Calu3 (cell line): Measurements from ENCODE around the gene LCN6. TPM values are rescaled to one million over a fixed set of nuclear protein-coding genes. Genes with fewer than 3 reads are reported as not detected.

Source experiments
- BruUV-seq: library from RNA; stranded (reverse); fragments of 400-500 nt; replicated peaks from 2 replicates; lab custom pipeline; 2021; lab: Mats Ljungman, UMichigan
- CTCF ChIA-PET: fragments of 300-600 bp; sonication (Branson Sonifier 250); formaldehyde crosslinking; loops from one replicate; lab custom pipeline; 2022; ENCODE audit warnings: antibody characterized with exemption; lab: Charles Lee
- DNase-seq: peaks from one replicate; pipeline ENCODE4 v3.0.0; 2022
- H3K27ac Mint-ChIP-seq: one replicate; pipeline ENCODE4 v1.8.0; 2022; ENCODE audit warnings: mixed read lengths; ENCODE audit not compliant: unreplicated experiment
- H3K27me3 Mint-ChIP-seq: one replicate; pipeline ENCODE4 v1.8.0; 2022; ENCODE audit warnings: mixed read lengths; ENCODE audit not compliant: unreplicated experiment
- H3K36me3 Mint-ChIP-seq: one replicate; pipeline ENCODE4 v1.8.0; 2022; ENCODE audit warnings: mild to moderate bottlenecking, moderate library complexity, mixed read lengths; ENCODE audit not compliant: insufficient read depth, unreplicated experiment
- H3K4me1 Mint-ChIP-seq: one replicate; pipeline ENCODE4 v1.8.0; 2022; ENCODE audit warnings: mild to moderate bottlenecking, low read depth, mixed read lengths; ENCODE audit not compliant: unreplicated experiment
- H3K4me3 Mint-ChIP-seq: one replicate; pipeline ENCODE4 v1.8.0; 2022; ENCODE audit warnings: mild to moderate bottlenecking, low read depth, moderate library complexity, mixed read lengths; ENCODE audit not compliant: unreplicated experiment
- H3K9me3 Mint-ChIP-seq: one replicate; pipeline ENCODE4 v1.8.0; 2022; ENCODE audit warnings: low read depth, mixed read lengths; ENCODE audit not compliant: unreplicated experiment
- CTCF ChIP-seq: fragments of 200-600 bp; IDR thresholded peaks from one replicate; pipeline ENCODE4 v1.8.0; 2022; ENCODE audit warnings: antibody characterized with exemption; ENCODE audit not compliant: unreplicated experiment
- intact Hi-C: fragments of 100-400 bp; cut with micrococcal nuclease; formaldehyde crosslinking; loops from one replicate; pipeline ENCODE4 v1.10.0; 2022; ENCODE audit not compliant: unreplicated experiment
- total RNA-seq: library from RNA; stranded (reverse); gene quantifications from 2 replicates; pipeline ENCODE4 v1.2.3, GENCODE V29; 2022

Gene LCN6
- total RNA-seq, 1 experiment from 2014 or later, result not detected

- no peak for DNase-seq
- intact Hi-C loops, result no loop called here
- no peaks in the 10 kb centered on the region for H3K9me3 Mint-ChIP-seq
- no peak overlapping the region for H3K4me3 Mint-ChIP-seq
- peaks cover 13% of the 10 kb centered on the region for H3K36me3 Mint-ChIP-seq
- H3K4me1 Mint-ChIP-seq, result peaks cover 29% of the 10 kb centered on the region
- TF ChIP-seq CTCF, result no peak
- H3K27ac Mint-ChIP-seq, result no peak overlapping the region
- CTCF ChIA-PET, result no interaction called here
- H3K27me3 Mint-ChIP-seq, result no peaks in the 10 kb centered on the region
- no TSS peak for BruUV-seq
Measured at GRCh38 chr9:136696502-136696901, 51.8 kb downstream of the LCN6 start.

- BruUV-seq, result no TSS peak
- no peak overlapping the region for H3K27ac Mint-ChIP-seq
- H3K27me3 Mint-ChIP-seq, result no peaks in the 10 kb centered on the region
- no peak for TF ChIP-seq CTCF
- no peak overlapping the region for H3K4me3 Mint-ChIP-seq
- peaks cover 18% of the 10 kb centered on the region for H3K36me3 Mint-ChIP-seq
- CTCF ChIA-PET, result no interaction called here
- intact Hi-C loops, result no loop called here
- no peaks in the 10 kb centered on the region for H3K9me3 Mint-ChIP-seq
- DNase-seq, result no peak
- H3K4me1 Mint-ChIP-seq, result peaks cover 29% of the 10 kb centered on the region
Measured at GRCh38 chr9:136695955-136696354, 52.4 kb downstream of the LCN6 start.

- CTCF ChIA-PET, result no interaction called here
- peak; percentile 80 for DNase-seq
- peak overlapping the region; percentile 17 for H3K4me3 Mint-ChIP-seq
- peaks cover 30% of the 10 kb centered on the region for H3K4me1 Mint-ChIP-seq
- TF ChIP-seq CTCF, result no peak
- no peaks in the 10 kb centered on the region for H3K27me3 Mint-ChIP-seq
- intact Hi-C loops, result no loop called here
- H3K36me3 Mint-ChIP-seq, result peaks cover 18% of the 10 kb centered on the region
- no peak overlapping the region for H3K27ac Mint-ChIP-seq
- no peaks in the 10 kb centered on the region for H3K9me3 Mint-ChIP-seq
- BruUV-seq, result no TSS peak
Measured at GRCh38 chr9:136695435-136695895, 52.9 kb downstream of the LCN6 start.

- DNase-seq, result no peak
- no peak overlapping the region for H3K27ac Mint-ChIP-seq
- CTCF ChIA-PET, result no interaction called here
- no peaks in the 10 kb centered on the region for H3K9me3 Mint-ChIP-seq
- peak overlapping the region; percentile 17 for H3K4me3 Mint-ChIP-seq
- intact Hi-C loops, result no loop called here
- H3K27me3 Mint-ChIP-seq, result no peaks in the 10 kb centered on the region
- peaks cover 36% of the 10 kb centered on the region for H3K4me1 Mint-ChIP-seq
- BruUV-seq, result no TSS peak
- TF ChIP-seq CTCF, result no peak
- peaks cover 18% of the 10 kb centered on the region for H3K36me3 Mint-ChIP-seq
Measured at GRCh38 chr9:136694872-136695247, 53.5 kb downstream of the LCN6 start.
